Testis (tissue), 3 donors: Measurements from ENCODE around the gene MFAP3. TPM values are rescaled to one million over a fixed set of nuclear protein-coding genes. Genes with fewer than 3 reads are reported as not detected.

Source experiments
- DNase-seq: peaks from one replicate; pipeline ENCODE4 v3.0.0-alpha.2; 2019
- H3K27ac ChIP-seq, 2 donors: fragments of 200-600 bp; sonication (generic); one replicate each; pipeline ENCODE4 v1.5.1; 2019
- H3K27me3 ChIP-seq: fragments of 200-600 bp; sonication (generic); one replicate; pipeline ENCODE4 v1.5.1; 2019
- H3K36me3 ChIP-seq: fragments of 200-600 bp; sonication (generic); one replicate; pipeline ENCODE4 v1.5.1; 2017; ENCODE audit warnings: low read depth; ENCODE audit errors: missing control alignments
- H3K4me1 ChIP-seq: fragments of 200-600 bp; sonication (generic); one replicate; pipeline ENCODE4 v1.5.1; 2019
- H3K4me3 ChIP-seq, 2 donors: fragments of 200-600 bp; sonication (generic); one replicate each; pipeline ENCODE4 v1.5.1; 2017 to 2019
- H3K9me3 ChIP-seq: fragments of 200-600 bp; sonication (generic); one replicate; pipeline ENCODE4 v1.5.1; 2017
- CTCF ChIP-seq, 3 experiments: fragments of 450-650 bp in 2 of 3; fragments of 200-600 bp in 1 of 3; sonication (generic) in 1 of 3; IDR thresholded peaks; one replicate each; pipeline ENCODE4 v1.5.1; 2016 to 2019; ENCODE audit warnings: antibody characterized with exemption in 3 of 3, mild to moderate bottlenecking in 2 of 3, moderate library complexity in 1 of 3
- POLR2A ChIP-seq: fragments of 450-650 bp; IDR thresholded peaks from one replicate; pipeline ENCODE4 v1.6.1; 2017; ENCODE audit warnings: antibody characterized with exemption, mild to moderate bottlenecking, moderate library complexity
- WGBS, 2 donors: methylation state at CpG; one replicate each; pipeline ENCODE4 v1.1.5; 2018; 5-methylcytosine and 5-hydroxymethylcytosine counted together
- intact Hi-C: fragments of 100-400 bp; cut with DNase I; formaldehyde crosslinking; loops from one replicate; pipeline ENCODE4 v1.15.1; 2023; ENCODE audit warnings: low total_unique reads
- polyA plus RNA-seq: library from polyadenylated mRNA; stranded (reverse); fragments of 350-450 nt; fragmentation: Illumina TruSeq; extraction: RNeasy Lipid Tissue Mini Kit (QIAGEN cat#74804); gene quantifications from one replicate; pipeline ENCODE4 v1.2.3, GENCODE V29; 2014; ENCODE audit warnings: low read depth, low replicate concordance; ENCODE audit not compliant: insufficient read depth
- total RNA-seq, 2 donors: library from RNA; depleted of rRNA; stranded (reverse); fragments of >200 nt; gene quantifications; one replicate each; pipeline ENCODE4 v1.2.3, GENCODE V29; 2016

MFAP3 gene
- total and polyA plus RNA-seq, 3 donors from 2014 or later, result 18.5 to 31.5 (median 30.0) TPM

GRCh38 chr5:154088801-154089200 is 50.0 kb downstream of the MFAP3 start:
- no peak overlapping the region for H3K4me3 ChIP-seq
- TF ChIP-seq CTCF (IDR thresholded peaks at IDR 0.05) (no peak), POLR2A (no peak)
- peaks cover 18% of the 10 kb centered on the region for H3K4me1 ChIP-seq
- H3K27ac ChIP-seq, result no peak overlapping the region
- no peak for DNase-seq
- H3K36me3 ChIP-seq, result no peaks in the 10 kb centered on the region
- WGBS, 2 donors, result 87 to 93% methylated on average over 5 of the region's 5 CpGs
- no peaks in the 10 kb centered on the region for H3K27me3 ChIP-seq
- intact Hi-C loops, result no loop called here
- no peaks in the 10 kb centered on the region for H3K9me3 ChIP-seq

GRCh38 chr5:154090656-154091055 is 51.9 kb downstream of the MFAP3 start:
- Histone ChIP-seq H3K27ac (no peak overlapping the region), H3K4me3 (no peak overlapping the region), H3K9me3 (no peaks in the 10 kb centered on the region), H3K36me3 (no peaks in the 10 kb centered on the region), H3K4me1 (peaks cover 18% of the 10 kb centered on the region), H3K27me3 (no peaks in the 10 kb centered on the region)
- TF ChIP-seq CTCF (IDR thresholded peaks at IDR 0.05) (no peak), POLR2A (no peak)
- DNase-seq, result no peak
- WGBS, 2 donors, result 95 to 96% methylated on average over 6 of the region's 6 CpGs
- intact Hi-C loops, result no loop called here

GRCh38 chr5:154092356-154093141 is 53.8 kb downstream of the MFAP3 start:
- Histone ChIP-seq H3K4me3 (no peak overlapping the region), H3K4me1 (peaks cover 18% of the 10 kb centered on the region), H3K36me3 (no peaks in the 10 kb centered on the region), H3K27me3 (no peaks in the 10 kb centered on the region), H3K27ac (no peak overlapping the region), H3K9me3 (no peaks in the 10 kb centered on the region)
- intact Hi-C loops, result no loop called here
- no peak for TF ChIP-seq POLR2A
- TF ChIP-seq CTCF (IDR thresholded peaks at IDR 0.05), result no peak
- WGBS, 2 donors, result 39 to 45% methylated on average over 5 of the region's 5 CpGs
- no peak for DNase-seq

- Histone ChIP-seq H3K27me3 (no peaks in the 10 kb centered on the region), H3K27ac (no peak overlapping the region), H3K36me3 (no peaks in the 10 kb centered on the region), H3K4me3 (no peak overlapping the region), H3K9me3 (no peaks in the 10 kb centered on the region), H3K4me1 (peaks cover 18% of the 10 kb centered on the region)
- TF ChIP-seq CTCF (IDR thresholded peaks at IDR 0.05), result no peak
- no peak for TF ChIP-seq POLR2A
- 50 to 63% methylated on average over 2 of the region's 2 CpGs for WGBS, 2 donors
- intact Hi-C loops, result no loop called here
- no peak for DNase-seq
These were observed 54.4 kb downstream of the MFAP3 start for GRCh38 chr5:154093142-154093532.

DNA sequence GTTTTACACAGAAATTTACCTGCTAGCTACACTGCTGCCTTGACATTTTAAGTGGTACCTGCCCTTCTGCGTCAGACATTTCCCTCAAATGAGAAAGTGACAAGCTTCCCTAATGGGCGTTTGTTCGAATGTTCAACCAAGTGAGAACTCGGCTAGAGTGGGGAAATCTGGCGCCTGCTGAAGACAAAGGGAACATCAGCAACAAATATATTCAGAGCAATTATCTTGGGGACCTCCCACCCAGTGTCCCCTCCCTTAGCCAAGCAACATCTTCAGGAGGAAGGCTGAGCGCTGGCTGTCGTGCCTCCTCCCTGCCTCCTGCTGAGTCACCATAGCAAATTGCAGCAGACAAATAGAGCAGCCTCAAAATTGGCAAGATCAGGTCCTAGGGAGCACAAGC is 57.1 kb downstream of the MFAP3 start:
- Histone ChIP-seq H3K9me3 (no peaks in the 10 kb centered on the region), H3K4me1 (peaks cover 18% of the 10 kb centered on the region), H3K4me3 (no peak overlapping the region), H3K27ac (no peak overlapping the region), H3K27me3 (no peaks in the 10 kb centered on the region), H3K36me3 (no peaks in the 10 kb centered on the region)
- TF ChIP-seq POLR2A (no peak), CTCF (IDR thresholded peaks at IDR 0.05) (no peak)
- 82 to 85% methylated on average over 7 of the region's 7 CpGs for WGBS, 2 donors
- intact Hi-C loops, result no loop called here
- no peak for DNase-seq
